WTC11 (cell line): ENCODE measurements around the gene TPT1.

Experiments used
- ATF3 ChIP-seq: sonication (generic); formaldehyde crosslinking; conservative IDR thresholded peaks from 2 replicates; pipeline ENCODE4 v1.8.1; 2022; ENCODE audit warnings: mild to moderate bottlenecking, missing genetic modification reagents
- CREM ChIP-seq: sonication (generic); formaldehyde crosslinking; IDR thresholded peaks from 2 replicates; pipeline ENCODE4 v1.8.1; 2022; ENCODE audit warnings: mild to moderate bottlenecking, missing genetic modification reagents, moderate library complexity
- CTCF ChIP-seq: fragments of 200-600 bp; IDR thresholded peaks from 2 replicates; pipeline ENCODE4 v1.8.0; 2022; ENCODE audit warnings: antibody characterized with exemption
- FOXP4 ChIP-seq: sonication (generic); formaldehyde crosslinking; IDR thresholded peaks from 2 replicates; pipeline ENCODE4 v1.8.0; 2022; ENCODE audit warnings: mild to moderate bottlenecking, missing genetic modification reagents
- JUN ChIP-seq: sonication (generic); formaldehyde crosslinking; IDR thresholded peaks from 2 replicates; pipeline ENCODE4 v1.8.0; 2023; ENCODE audit warnings: mild to moderate bottlenecking, missing genetic modification reagents
- MAX ChIP-seq: sonication (generic); formaldehyde crosslinking; IDR thresholded peaks from 2 replicates; pipeline ENCODE4 v1.8.0; 2022; ENCODE audit warnings: mild to moderate bottlenecking, missing genetic modification reagents
- USF2 ChIP-seq: sonication (generic); formaldehyde crosslinking; IDR thresholded peaks from 2 replicates; pipeline ENCODE4 v1.8.1; 2023; ENCODE audit warnings: mild to moderate bottlenecking, missing genetic modification reagents, moderate library complexity
- ZBTB43 ChIP-seq: sonication (generic); formaldehyde crosslinking; IDR thresholded peaks from 2 replicates; pipeline ENCODE4 v1.8.1; 2023; ENCODE audit warnings: mild to moderate bottlenecking, missing genetic modification reagents
- ZMAT4 ChIP-seq: fragments of 250-450 bp; sonication (Bioruptor Pico); IDR thresholded peaks from 2 replicates; pipeline ENCODE4 v1.9.0; 2021; ENCODE audit warnings: mild to moderate bottlenecking
- ZNF263 ChIP-seq: sonication (generic); formaldehyde crosslinking; IDR thresholded peaks from 2 replicates; pipeline ENCODE4 v1.8.1; 2022; ENCODE audit warnings: low read depth, mild to moderate bottlenecking, moderate library complexity, missing genetic modification reagents
- ZNF416 ChIP-seq: fragments of 250-450 bp; sonication (Bioruptor Pico); IDR thresholded peaks from 2 replicates; pipeline ENCODE4 v1.9.0; 2021; ENCODE audit warnings: mild to moderate bottlenecking, inconsistent platforms

- TF ChIP-seq ATF3 (CRISPR knock-in tag) (no peak), JUN (CRISPR knock-in tag) (no peak), CTCF (no peak), ZNF416 (CRISPR knock-in tag) (no peak), MAX (CRISPR knock-in tag) (no peak), USF2 (CRISPR knock-in tag) (no peak), FOXP4 (CRISPR knock-in tag) (no peak), ZBTB43 (no peak), ZMAT4 (CRISPR knock-in tag) (no peak), ZNF263 (no peak), CREM (CRISPR knock-in tag) (no peak)
Observed at GRCh38 chr13:45333251-45333976, 7.6 kb downstream of the TPT1 start.
